K562 (cell line): ENCODE measurements around the gene TRIM38. TPM values are rescaled to one million over a fixed set of nuclear protein-coding genes. Genes with fewer than 3 reads are reported as not detected.

Experiments
- ATAC-seq: fragments of 200-7000 bp; cut with Tn5 transposase; 3 replicates; pipeline ENCODE4 v1.9.1; 2020; ENCODE audit warnings: moderate library complexity
- BruUV-seq: library from RNA; stranded (reverse); fragments of 400-500 nt; replicated peaks from 2 replicates; lab custom pipeline; 2021; lab: Mats Ljungman, UMichigan
- CTCF ChIA-PET: fragments of 300-600 bp; formaldehyde crosslinking; extraction: SDS; loops from one replicate; lab custom pipeline; 2021; ENCODE audit warnings: low intra/inter-chr PET ratio; lab: Yijun Ruan, JAX
- POLR2A ChIA-PET: fragments of 300-600, 350-650 bp; sonication (Branson Sonifier 250); formaldehyde crosslinking; extraction: SDS; loops from one replicate; lab custom pipeline; 2021; ENCODE audit warnings: antibody characterized with exemption, inconsistent platforms; lab: Yijun Ruan, JAX
- DNase-seq, 4 experiments: peaks; one replicate each; pipeline versions ENCODE4 v3.0.0 to v3.0.0-alpha.2; 2011 to 2018; ENCODE audit warnings: low spot score in 3 of 4, mixed read lengths in 3 of 4; ENCODE audit errors: extremely low read depth in 1 of 4
- FAIRE-seq: peaks from 2 replicates; lab custom pipeline; 2011; peaks lifted over from hg19 to GRCh38; lab: Jason Lieb, UNC
- H2AFZ ChIP-seq: 2 replicates; pipeline ENCODE4 v1.6.0; 2011; ENCODE audit warnings: low read depth, low read length, control low read depth, inconsistent platforms
- H3K27ac ChIP-seq: fragments of 200-600 bp; 3 replicates; pipeline ENCODE4 v1.8.0; 2011; ENCODE audit warnings: low read depth, mild to moderate bottlenecking, control low read depth, inconsistent platforms, low read length, moderate library complexity, mixed read lengths; ENCODE audit errors: extremely low read depth
- H3K27me3 ChIP-seq, 2 experiments: fragments of 300-600 bp in 1 of 2; 2 replicates in 1 of 2; 3 replicates in 1 of 2; pipeline versions ENCODE4 v1.6.0 to v1.8.0; 2011; ENCODE audit warnings: inconsistent platforms in 2 of 2, low read length in 2 of 2, mild to moderate bottlenecking in 1 of 2, mixed read lengths in 1 of 2, moderate library complexity in 1 of 2; ENCODE audit not compliant: control insufficient read depth in 2 of 2, insufficient read depth in 2 of 2
- H3K36me3 ChIP-seq: fragments of 300-600 bp; 3 replicates; pipeline ENCODE4 v1.8.0; 2011; ENCODE audit warnings: mild to moderate bottlenecking, low read length, inconsistent platforms; ENCODE audit not compliant: control insufficient read depth, insufficient read depth
- H3K4me1 ChIP-seq, 2 experiments: fragments of 200-600 bp in 1 of 2; replicated peaks in 1 of 2; 2 replicates in 1 of 2; 3 replicates in 1 of 2; pipeline versions ENCODE4 v1.5.1 to v1.8.0; 2011; ENCODE audit warnings: inconsistent platforms in 2 of 2, low read length in 2 of 2, mild to moderate bottlenecking in 1 of 2, mixed read lengths in 1 of 2, moderate library complexity in 1 of 2; ENCODE audit not compliant: control insufficient read depth in 2 of 2, insufficient read depth in 2 of 2
- H3K4me2 ChIP-seq: 2 replicates; pipeline ENCODE4 v1.6.1; 2011; ENCODE audit warnings: low read length, control low read depth, inconsistent platforms, mixed read lengths; ENCODE audit not compliant: insufficient read depth
- H3K4me3 ChIP-seq: fragments of 200-600 bp; sonication (generic), shearing (Covaris generic); 2 replicates; pipeline ENCODE4 v1.5.1; 2016; ENCODE audit warnings: control low read depth, inconsistent platforms
- H3K79me2 ChIP-seq: fragments of 200-600 bp; 3 replicates; pipeline ENCODE4 v1.8.0; 2011; ENCODE audit warnings: low read length, inconsistent platforms; ENCODE audit not compliant: control insufficient read depth, insufficient read depth
- H3K9ac ChIP-seq, 2 experiments: 2 replicates each; pipeline versions ENCODE4 v1.6.0 to v1.6.1; 2011; ENCODE audit warnings: low read depth in 2 of 2, low read length in 2 of 2, control low read depth in 1 of 2, inconsistent platforms in 1 of 2, mild to moderate bottlenecking in 1 of 2, mixed read lengths in 1 of 2; ENCODE audit not compliant: insufficient read depth in 1 of 2
- H3K9me1 ChIP-seq: one replicate; pipeline ENCODE4 v1.6.0; 2011; ENCODE audit warnings: inconsistent platforms, mild to moderate bottlenecking, low read length, moderate library complexity; ENCODE audit not compliant: control insufficient read depth, insufficient read depth
- H3K9me3 ChIP-seq: replicated peaks from 2 replicates; pipeline ENCODE4 v1.5.1; 2011; ENCODE audit warnings: low read depth, low read length, inconsistent platforms; ENCODE audit not compliant: control insufficient read depth, insufficient read depth
- H4K20me1 ChIP-seq: replicated peaks from 2 replicates; pipeline ENCODE4 v1.6.1; 2011; ENCODE audit warnings: low read length, inconsistent platforms, mixed read lengths; ENCODE audit not compliant: control insufficient read depth, insufficient read depth
- EZH2 ChIP-seq: IDR thresholded peaks from 2 replicates; pipeline ENCODE4 v1.6.1; 2012; ENCODE audit warnings: low read depth, mild to moderate bottlenecking, inconsistent platforms, low read length, borderline replicate concordance
- FOXP4 ChIP-seq: sonication (generic); formaldehyde crosslinking; IDR thresholded peaks from 2 replicates; pipeline ENCODE4 v1.8.0; 2022; ENCODE audit warnings: mild to moderate bottlenecking, missing genetic modification reagents, borderline replicate concordance
- GABPB2 ChIP-seq: fragments of 250-450 bp; sonication (Bioruptor Pico); conservative IDR thresholded peaks from 2 replicates; pipeline ENCODE4 v1.5.1; 2021; ENCODE audit warnings: mild to moderate bottlenecking
- NFXL1 ChIP-seq: fragments of 450-650 bp; formaldehyde crosslinking; IDR thresholded peaks from 2 replicates; pipeline ENCODE4 v1.4.0; 2021; ENCODE audit warnings: mild to moderate bottlenecking
- RBFOX2 ChIP-seq: fragments of 200-400 bp; formaldehyde crosslinking; IDR thresholded peaks from 2 replicates; pipeline ENCODE4 v1.6.1; 2017; ENCODE audit warnings: low read depth, mild to moderate bottlenecking, low read length, moderate library complexity
- RBM39 ChIP-seq: fragments of 200-400 bp; formaldehyde crosslinking; optimal IDR thresholded peaks from 2 replicates; pipeline ENCODE3; 2018; ENCODE audit warnings: low read depth, low read length
- SMAD2 ChIP-seq: fragments of 150-350 bp; IDR thresholded peaks from 2 replicates; pipeline ENCODE4 v1.6.1; 2014; ENCODE audit warnings: low read depth, mild to moderate bottlenecking, low read length
- SREBF1 ChIP-seq: fragments of 150-350 bp; IDR thresholded peaks from 2 replicates; pipeline ENCODE4 v1.6.1; 2014; ENCODE audit warnings: antibody characterized with exemption, low read depth, low read length, borderline replicate concordance
- USF2 ChIP-seq: sonication (generic); formaldehyde crosslinking; IDR thresholded peaks from 2 replicates; pipeline ENCODE4 v1.5.0; 2020; ENCODE audit warnings: missing genetic modification reagents
- ZNF239 ChIP-seq: fragments of 250-450 bp; sonication (Bioruptor Pico); IDR thresholded peaks from 2 replicates; pipeline ENCODE4 v1.4.0; 2020; ENCODE audit warnings: mild to moderate bottlenecking
- ZNF3 ChIP-seq: fragments of 250-450 bp; sonication (Bioruptor Pico); IDR thresholded peaks from 2 replicates; pipeline ENCODE4 v1.5.0; 2021; ENCODE audit warnings: mild to moderate bottlenecking, moderate library complexity
- ZNF696 ChIP-seq: fragments of 250-450 bp; sonication (Bioruptor Pico); conservative IDR thresholded peaks from 2 replicates; pipeline ENCODE4 v1.4.0; 2020; ENCODE audit warnings: mild to moderate bottlenecking, moderate library complexity
- in situ Hi-C: fragments of 300-500 bp; cut with MboI; formaldehyde crosslinking; loops from 4 replicates; pipeline ENCODE4 v1.15.0; 2018; ENCODE audit warnings: inconsistent platforms, mixed read lengths
- intact Hi-C: fragments of 100-400 bp; cut with micrococcal nuclease; formaldehyde crosslinking; loops from 2 replicates; pipeline ENCODE4 v1.14.2; 2022
- polyA plus RNA-seq, 8 experiments: library from polyadenylated mRNA; depleted of rRNA in 4 of 8; stranded (reverse) in 5 of 8; unstranded in 3 of 8; fragments of >200 nt; fragmentation: Nextera tagmentation in 2 of 8; fragmentation: Illumina TruSeq in 1 of 8; extraction: Ambion mirVana in 2 of 8; extraction: Trizol in 1 of 8; gene quantifications; 2 replicates each; pipeline versions ENCODE4 v1.2.1 to v1.2.3, GENCODE V29; 2011 to 2014; ENCODE audit warnings: inconsistent platforms in 1 of 8, missing spikeins in 1 of 8
- total RNA-seq, 7 experiments: library from RNA; depleted of rRNA in 6 of 7; stranded (reverse); fragments of >200 nt in 6 of 7; fragmentation: Illumina TruSeq in 2 of 7; extraction: Trizol in 2 of 7; gene quantifications; 2 replicates each; pipeline versions ENCODE4 v1.2.1 to v1.2.3, GENCODE V29; 2011 to 2021; ENCODE audit warnings: low replicate concordance in 1 of 7
- TF ChIP-seq, protein P1 (sequence below): fragments of 250-450 bp; sonication (Bioruptor Pico); IDR thresholded peaks from 2 replicates; pipeline ENCODE4 v1.5.0; 2021

TRIM38 gene
- total and polyA plus RNA-seq, 9 of the 15 experiments (the other 6 are each of a cell fraction or from before 2014, with no cell fraction given) = 1.7 to 6.7 (median 6.3) TPM

- Histone ChIP-seq H2AFZ (no peak overlapping the region), H3K4me3 (peak overlapping the region; percentile 61), H3K9me3 (no peaks in the 10 kb centered on the region), H3K4me2 (peak overlapping the region; percentile 99), H3K9ac (peak overlapping the region in 1 of 2 experiments; percentile 94; a peak in 3 of 4 replicates), H4K20me1 (peaks cover 11% of the 10 kb centered on the region), H3K4me1 (peaks cover 18 to 29% of the 10 kb centered on the region in 2 experiments), H3K9me1 (no peaks in the 10 kb centered on the region), H3K27ac (peak overlapping the region; percentile 99), H3K27me3 (no peaks in the 10 kb centered on the region), H3K79me2 (peaks cover 79% of the 10 kb centered on the region), H3K36me3 (peaks cover 7% of the 10 kb centered on the region; the same call in 1 of the 3 replicates)
- in situ Hi-C loops = loop anchor here (5.0 kb wide), 1 partner anchor 1808 kb away; a partner anchor contains a TSS
- no peak for ATAC-seq
- peak in 1 of 4 experiments; percentile 51 for DNase-seq
- ChIA-PET POLR2A (interaction anchor here (0.6 to 13.8 kb wide), 13 partner anchors 9 to 228 kb away, joined by 3 to 597 read pairs (median 149); a partner anchor contains a TSS), CTCF (no interaction called here)
- intact Hi-C loops = loop anchor here (10.0 kb wide), 1 partner anchor 1255 kb away; the partner anchor contains the start of gene GMNN
- no peak for FAIRE-seq
- no TSS peak for BruUV-seq
- TF ChIP-seq ZNF3 (CRISPR knock-in tag) = 0 out of 2 replicates have a peak, but pooled peaks have one; percentile 59
- TF ChIP-seq, protein P1, sequence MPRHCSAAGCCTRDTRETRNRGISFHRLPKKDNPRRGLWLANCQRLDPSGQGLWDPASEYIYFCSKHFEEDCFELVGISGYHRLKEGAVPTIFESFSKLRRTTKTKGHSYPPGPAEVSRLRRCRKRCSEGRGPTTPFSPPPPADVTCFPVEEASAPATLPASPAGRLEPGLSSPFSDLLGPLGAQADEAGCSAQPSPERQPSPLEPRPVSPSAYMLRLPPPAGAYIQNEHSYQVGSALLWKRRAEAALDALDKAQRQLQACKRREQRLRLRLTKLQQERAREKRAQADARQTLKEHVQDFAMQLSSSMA (CRISPR knock-in tag) = no peak
- TF ChIP-seq FOXP4 (CRISPR knock-in tag) = no peak
- TF ChIP-seq RBFOX2 = no peak
- no peak for TF ChIP-seq EZH2
- no peak for TF ChIP-seq USF2
- TF ChIP-seq ZNF696 (CRISPR knock-in tag) = no peak
- no peak for TF ChIP-seq ZNF239
- TF ChIP-seq SMAD2 = no peak
- TF ChIP-seq RBM39 = no peak
- TF ChIP-seq NFXL1 = no peak
- TF ChIP-seq SREBF1 = no peak
- TF ChIP-seq GABPB2 (CRISPR knock-in tag) = no peak
Measured at GRCh38 chr6:26029570-26029856, 66.9 kb downstream of the TRIM38 start.
